GM10248 (cell line): ENCODE measurements around the gene STX10.

Experiments
- CTCF ChIA-PET: fragments of 300-600 bp; sonication (Branson Sonifier 250); formaldehyde crosslinking; extraction: SDS; loops from one replicate; lab custom pipeline; 2021; ENCODE audit warnings: antibody characterized with exemption; lab: Yijun Ruan, JAX
- POLR2A ChIA-PET: fragments of 350-650 bp; sonication (Branson Sonifier 250); formaldehyde crosslinking; extraction: SDS; loops from one replicate; lab custom pipeline; 2020; ENCODE audit warnings: antibody characterized with exemption; lab: Yijun Ruan, JAX
- DNase-seq: peaks from one replicate; pipeline ENCODE4 v3.0.0; 2012; ENCODE audit errors: extremely low spot score
- TF ChIP-seq, protein P1 (sequence below): IDR thresholded peaks from 2 replicates; pipeline ENCODE4 v1.5.1; 2012; ENCODE audit warnings: mild to moderate bottlenecking, low read depth; ENCODE audit errors: extremely low read depth, missing control alignments, control extremely low read depth

Gene STX10

DNA sequence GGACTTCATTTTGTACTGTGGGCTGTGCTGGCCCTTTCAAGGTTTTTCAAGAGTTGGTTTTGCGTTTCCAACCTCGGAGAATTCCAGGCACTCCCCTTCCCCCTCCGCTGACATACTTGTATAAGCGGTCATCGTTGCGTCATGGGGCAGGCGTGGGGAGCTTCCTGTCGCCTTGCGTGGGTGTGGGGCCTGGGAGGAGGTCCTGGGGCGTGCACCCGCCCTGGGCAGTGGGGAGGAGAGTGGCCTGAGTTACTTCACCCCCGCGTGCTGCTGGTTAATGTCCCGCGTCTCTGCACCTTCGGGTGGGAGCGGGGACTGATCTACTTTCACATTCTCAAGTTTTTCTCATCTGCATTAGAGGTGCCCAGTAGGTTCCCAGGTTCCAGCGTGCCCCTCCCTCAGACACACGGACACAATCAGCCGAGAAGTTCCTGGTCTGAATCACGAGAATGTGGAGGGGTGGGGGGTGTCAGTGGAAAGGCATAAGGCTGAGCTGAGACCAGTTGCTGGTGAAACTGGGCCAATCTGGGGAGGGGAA is 4.1 kb upstream of the STX10 start:
- peak; percentile 57 for DNase-seq
- POLR2A ChIA-PET: interaction anchor here (0.5 to 2.0 kb wide), 5 partner anchors 13 to 632 kb away, joined by 3 to 8 read pairs (median 3); partner anchors contain the start of gene NACC1
- CTCF ChIA-PET: interaction anchor here (1.0 kb wide), 2 partner anchors 8 to 189 kb away, joined by 3 read pairs; no protein-coding TSS in a partner anchor
- TF ChIP-seq, protein P1, sequence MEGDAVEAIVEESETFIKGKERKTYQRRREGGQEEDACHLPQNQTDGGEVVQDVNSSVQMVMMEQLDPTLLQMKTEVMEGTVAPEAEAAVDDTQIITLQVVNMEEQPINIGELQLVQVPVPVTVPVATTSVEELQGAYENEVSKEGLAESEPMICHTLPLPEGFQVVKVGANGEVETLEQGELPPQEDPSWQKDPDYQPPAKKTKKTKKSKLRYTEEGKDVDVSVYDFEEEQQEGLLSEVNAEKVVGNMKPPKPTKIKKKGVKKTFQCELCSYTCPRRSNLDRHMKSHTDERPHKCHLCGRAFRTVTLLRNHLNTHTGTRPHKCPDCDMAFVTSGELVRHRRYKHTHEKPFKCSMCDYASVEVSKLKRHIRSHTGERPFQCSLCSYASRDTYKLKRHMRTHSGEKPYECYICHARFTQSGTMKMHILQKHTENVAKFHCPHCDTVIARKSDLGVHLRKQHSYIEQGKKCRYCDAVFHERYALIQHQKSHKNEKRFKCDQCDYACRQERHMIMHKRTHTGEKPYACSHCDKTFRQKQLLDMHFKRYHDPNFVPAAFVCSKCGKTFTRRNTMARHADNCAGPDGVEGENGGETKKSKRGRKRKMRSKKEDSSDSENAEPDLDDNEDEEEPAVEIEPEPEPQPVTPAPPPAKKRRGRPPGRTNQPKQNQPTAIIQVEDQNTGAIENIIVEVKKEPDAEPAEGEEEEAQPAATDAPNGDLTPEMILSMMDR: no peak

DNA sequence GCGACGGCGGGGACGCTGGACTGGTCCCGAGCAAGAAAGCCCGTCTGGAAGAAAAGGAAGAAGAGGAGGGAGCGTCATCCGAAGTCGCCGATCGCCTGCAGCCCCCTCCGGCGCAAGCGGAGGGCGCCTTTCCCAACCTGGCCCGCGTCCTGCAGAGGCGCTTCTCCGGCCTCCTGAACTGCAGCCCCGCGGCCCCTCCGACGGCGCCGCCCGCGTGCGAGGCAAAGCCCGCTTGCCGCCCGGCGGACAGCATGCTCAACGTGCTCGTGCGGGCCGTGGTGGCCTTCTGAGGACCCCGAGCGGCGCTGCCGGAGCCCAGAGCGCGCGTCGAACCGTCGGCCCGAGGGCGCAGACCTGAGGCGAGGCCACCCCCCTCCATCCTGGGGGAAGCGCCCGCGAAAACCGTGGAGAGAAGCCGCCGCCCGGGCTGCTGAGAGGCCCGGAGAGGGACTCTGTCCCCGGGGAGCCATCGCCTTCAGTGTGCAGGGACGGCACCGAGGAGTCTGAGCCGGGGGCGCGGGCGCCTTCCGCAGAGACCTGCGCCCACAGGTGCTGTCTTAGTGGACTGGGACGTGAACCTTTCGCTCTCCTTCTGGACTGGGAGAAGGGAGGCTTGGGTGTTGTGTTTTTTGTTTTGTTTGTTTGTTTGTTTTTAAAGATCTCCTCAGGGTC is 3.5 kb upstream of the STX10 start:
- TF ChIP-seq, protein P1: peak; percentile 11
- ChIA-PET CTCF (interaction anchor here (1.0 kb wide), 1 partner anchor 188 kb away, joined by 3 read pairs; no protein-coding TSS in a partner anchor), POLR2A (interaction anchor here (0.5 to 2.0 kb wide), 3 partner anchors 10 to 633 kb away, joined by 3 to 15 read pairs (median 7); no protein-coding TSS in a partner anchor)
- no peak for DNase-seq

DNA sequence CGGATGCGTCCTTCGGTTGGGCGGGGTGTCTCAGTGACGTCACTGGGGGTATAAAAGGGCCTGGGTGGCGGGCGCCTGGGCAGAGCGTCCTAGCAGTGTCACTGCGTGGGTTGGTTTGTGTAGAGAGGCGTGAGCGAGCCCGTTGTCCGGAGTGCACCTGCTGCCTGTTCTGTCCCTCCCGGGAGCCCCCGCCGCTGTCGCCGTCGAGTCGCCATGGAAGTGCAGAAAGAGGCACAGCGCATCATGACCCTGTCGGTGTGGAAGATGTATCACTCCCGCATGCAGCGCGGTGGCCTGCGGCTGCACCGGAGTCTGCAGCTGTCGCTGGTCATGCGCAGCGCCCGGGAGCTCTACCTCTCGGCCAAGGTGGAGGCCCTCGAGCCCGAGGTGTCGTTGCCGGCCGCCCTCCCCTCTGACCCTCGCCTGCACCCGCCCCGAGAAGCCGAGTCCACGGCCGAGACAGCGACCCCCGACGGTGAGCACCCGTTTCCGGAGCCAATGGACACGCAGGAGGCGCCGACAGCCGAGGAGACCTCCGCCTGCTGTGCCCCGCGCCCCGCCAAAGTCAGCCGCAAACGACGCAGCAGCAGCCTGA is 2.9 kb upstream of the STX10 start:
- TF ChIP-seq, protein P1: peak; percentile 28
- DNase-seq: peak; percentile 90
- POLR2A ChIA-PET: interaction anchor here (0.6 to 2.0 kb wide), 8 partner anchors 11 to 1768 kb away, joined by 3 to 15 read pairs (median 6); partner anchors contain the start of gene NACC1
- CTCF ChIA-PET: interaction anchor here (1.2 to 1.3 kb wide), 3 partner anchors 47 to 52 kb away, joined by 3 to 4 read pairs (median 3); no protein-coding TSS in a partner anchor

DNA sequence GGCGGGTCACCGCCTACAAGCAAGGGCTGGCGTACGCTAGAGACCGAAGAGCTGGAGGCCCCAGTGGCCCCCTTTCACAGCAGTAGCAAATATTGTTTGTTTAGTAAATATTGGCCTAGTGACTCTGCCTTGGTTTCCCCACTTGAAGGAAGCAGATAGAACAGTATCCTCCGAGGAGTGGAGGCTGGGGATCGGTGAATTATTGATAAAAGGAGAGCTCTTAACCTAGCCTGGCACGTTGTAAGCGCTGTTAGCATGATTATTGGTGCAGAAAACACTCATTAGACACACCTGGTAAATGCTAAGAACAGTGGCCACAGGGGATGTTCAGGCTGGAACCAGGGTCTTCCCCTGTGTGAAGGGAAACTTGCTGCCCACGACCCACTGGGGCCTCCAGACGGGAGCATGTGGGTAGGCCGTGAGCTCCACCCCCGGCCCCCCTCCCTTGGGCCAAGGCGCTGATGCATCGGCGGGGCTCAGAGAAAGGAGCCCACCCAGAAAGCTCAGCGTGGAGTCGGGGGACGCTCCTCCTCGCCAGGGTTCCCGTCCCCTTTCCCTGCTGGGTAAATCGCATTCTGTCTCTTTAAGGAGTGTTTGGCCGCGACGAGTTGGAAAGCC is 2.3 kb upstream of the STX10 start:
- CTCF ChIA-PET: interaction anchor here (1.2 to 1.3 kb wide), 3 partner anchors 46 to 52 kb away, joined by 3 to 4 read pairs (median 3); no protein-coding TSS in a partner anchor
- DNase-seq: no peak
- TF ChIP-seq, protein P1: no peak
- POLR2A ChIA-PET: interaction anchor here (0.6 to 2.0 kb wide), 10 partner anchors 11 to 1768 kb away, joined by 3 to 15 read pairs (median 4); partner anchors contain the start of genes JUNB and NACC1

DNA sequence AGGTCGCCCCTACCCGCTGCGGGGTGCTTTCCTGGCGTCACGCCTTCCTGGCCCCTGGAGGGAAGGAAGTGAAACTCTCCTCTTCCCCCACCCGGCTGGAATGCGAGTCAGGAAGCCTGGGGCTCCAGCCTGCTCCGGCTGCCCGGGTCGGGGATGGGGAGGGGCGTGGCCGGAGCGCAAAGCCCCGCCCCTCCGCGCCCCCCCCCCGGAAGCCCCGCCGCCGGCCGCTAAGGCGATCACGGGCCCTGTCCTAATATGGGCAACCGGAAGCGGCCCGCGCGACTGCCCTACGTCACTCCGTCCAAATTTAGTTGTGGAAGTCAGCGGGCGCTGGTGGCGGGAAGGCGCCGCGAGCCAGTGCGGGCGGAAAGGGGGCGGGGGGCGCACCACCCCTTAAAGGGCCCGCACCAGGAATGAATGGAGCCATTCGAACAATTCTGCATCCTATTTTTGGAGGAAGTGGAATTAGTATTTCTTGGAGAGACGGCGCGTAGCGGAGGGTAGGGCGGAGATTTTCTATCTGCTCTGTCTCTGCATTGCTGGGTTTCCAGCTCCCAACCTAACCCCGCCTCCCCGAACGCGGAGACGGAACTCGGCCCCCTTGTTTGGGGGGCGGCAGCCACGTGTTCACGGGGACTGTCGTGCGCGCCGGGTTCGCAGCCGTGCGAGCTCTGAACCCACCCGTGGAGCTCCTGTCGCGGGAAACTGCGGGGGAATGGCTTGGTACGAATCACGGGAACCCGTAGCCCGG is 1.6 kb upstream of the STX10 start:
- POLR2A ChIA-PET: interaction anchor here (0.6 to 2.0 kb wide), 7 partner anchors 12 to 695 kb away, joined by 3 to 15 read pairs (median 7); partner anchors contain the start of genes JUNB and NACC1
- TF ChIP-seq, protein P1: no peak
- CTCF ChIA-PET: interaction anchor here (1.2 to 1.3 kb wide), 3 partner anchors 45 to 51 kb away, joined by 3 to 4 read pairs (median 3); no protein-coding TSS in a partner anchor
- DNase-seq: peak; percentile 94
